ENCODE results near the gene PYM1. TPM values are rescaled to one million over a fixed set of nuclear protein-coding genes. Genes with fewer than 3 reads are reported as not detected.

Gene PYM1
- total and polyA plus RNA-seq, 7 donors, result 17.5 to 93.9 (median 31.7) TPM

DNA sequence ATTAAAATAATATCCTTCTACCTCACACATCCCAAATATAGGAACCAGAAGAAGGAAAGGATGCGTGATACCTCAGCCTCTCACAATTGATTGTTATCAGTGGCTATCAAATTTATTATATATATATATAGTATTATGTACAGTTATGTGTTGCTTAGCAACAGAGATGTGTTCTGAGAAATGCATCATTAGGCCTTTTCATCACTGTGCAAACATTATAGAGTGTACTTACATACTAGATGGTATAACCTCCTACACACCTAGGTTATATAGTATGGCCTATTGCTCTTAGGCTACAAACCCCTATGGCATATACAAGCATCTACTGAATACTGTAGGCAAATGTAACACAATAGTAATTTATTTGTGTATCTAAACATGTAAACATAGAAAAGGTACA lies 34.0 kb downstream of the PYM1 start:
- TF ChIP-seq POLR2A (IDR thresholded peaks at IDR 0.05), result no peak
- TF ChIP-seq POLR2AphosphoS5 (IDR thresholded peaks at IDR 0.05), result no peak
- no peak for TF ChIP-seq CTCF (IDR thresholded peaks at IDR 0.05)
- TF ChIP-seq EP300 (IDR thresholded peaks at IDR 0.05), result no peak
- Histone ChIP-seq H3K27me3 (no peaks in the 10 kb centered on the region), H3K36me3 (no peaks in the 10 kb centered on the region), H3K4me1 (no peaks in the 10 kb centered on the region), H3K27ac (no peak overlapping the region), H3K4me3 (no peak overlapping the region), H3K9me3 (no peaks in the 10 kb centered on the region)
- no peak for DNase-seq
- intact Hi-C loops (cut with DNase I), result no loop called here
- 95 to 98% methylated on average over 1 of the region's 1 CpG for WGBS, 2 donors

DNA sequence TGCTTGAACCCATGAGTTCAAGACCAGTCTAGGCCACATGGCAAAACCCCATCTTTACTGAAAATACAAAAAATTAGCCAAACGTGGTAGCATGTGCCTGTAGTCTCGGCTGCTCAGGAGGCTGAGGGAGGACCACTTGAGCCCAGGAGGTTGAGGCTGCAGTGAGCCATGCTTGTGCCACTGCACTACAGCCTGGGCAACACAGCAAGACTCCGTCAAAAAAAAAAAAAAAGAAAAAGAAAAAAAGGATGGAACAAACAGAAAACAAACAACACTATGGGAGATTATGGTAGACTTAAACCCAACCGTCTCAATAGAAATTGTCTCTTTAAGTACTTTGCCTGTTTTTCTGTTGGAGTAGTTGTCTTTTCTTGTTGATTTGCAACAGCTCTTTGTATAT lies 36.4 kb downstream of the PYM1 start:
- 94 to 97% methylated on average over 4 of the region's 4 CpGs for WGBS, 2 donors
- H3K27ac ChIP-seq, result no peak overlapping the region
- DNase-seq, result no peak
- H3K4me3 ChIP-seq, result no peak overlapping the region
- no peaks in the 10 kb centered on the region for H3K27me3 ChIP-seq
- no peaks in the 10 kb centered on the region for H3K4me1 ChIP-seq
- intact Hi-C loops (cut with DNase I), result no loop called here
- no peaks in the 10 kb centered on the region for H3K36me3 ChIP-seq
- TF ChIP-seq POLR2A (IDR thresholded peaks at IDR 0.05), result no peak
- TF ChIP-seq EP300 (IDR thresholded peaks at IDR 0.05), result no peak
- TF ChIP-seq POLR2AphosphoS5 (IDR thresholded peaks at IDR 0.05), result no peak
- TF ChIP-seq CTCF (IDR thresholded peaks at IDR 0.05), result no peak
- H3K9me3 ChIP-seq, result no peaks in the 10 kb centered on the region

GRCh38 chr12:55885113-55885512 lies 42.6 kb downstream of the PYM1 start:
- no peak for TF ChIP-seq POLR2AphosphoS5 (IDR thresholded peaks at IDR 0.05)
- DNase-seq, result no peak
- Histone ChIP-seq H3K9me3 (no peaks in the 10 kb centered on the region), H3K4me1 (no peaks in the 10 kb centered on the region), H3K27me3 (no peaks in the 10 kb centered on the region), H3K36me3 (no peaks in the 10 kb centered on the region), H3K4me3 (no peak overlapping the region), H3K27ac (no peak overlapping the region)
- 90 to 94% methylated on average over 1 of the region's 1 CpG for WGBS, 2 donors
- intact Hi-C loops (cut with DNase I), result no loop called here

DNA sequence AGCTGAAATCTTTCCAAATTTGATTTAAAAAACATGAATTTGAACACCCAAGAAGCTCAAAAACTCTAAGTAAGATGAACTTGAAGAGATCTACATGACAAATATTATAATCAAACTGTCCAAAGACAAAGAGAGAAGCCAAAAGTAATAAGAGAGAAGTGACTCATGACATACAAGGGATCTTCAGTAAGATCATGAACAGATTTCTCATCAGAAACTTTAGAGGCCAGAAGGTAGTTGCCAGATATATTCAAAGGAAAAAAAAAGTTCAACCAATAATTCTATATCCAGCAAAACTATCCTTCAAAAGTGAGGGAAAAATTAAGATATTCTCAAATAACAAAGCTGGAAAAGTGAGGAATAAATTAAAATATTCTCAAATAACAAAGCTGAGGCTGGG lies 49.9 kb downstream of the PYM1 start:
- Histone ChIP-seq H3K36me3 (no peaks in the 10 kb centered on the region), H3K4me3 (no peak overlapping the region), H3K27me3 (no peaks in the 10 kb centered on the region), H3K9me3 (peaks cover 0 to 7% (median 0%) of the 10 kb centered on the region in 4 donors), H3K27ac (no peak overlapping the region), H3K4me1 (no peaks in the 10 kb centered on the region)
- intact Hi-C loops (cut with DNase I), result no loop called here
- DNase-seq, result no peak
- TF ChIP-seq CTCF (IDR thresholded peaks at IDR 0.05) (no peak), POLR2A (IDR thresholded peaks at IDR 0.05) (no peak)

DNA sequence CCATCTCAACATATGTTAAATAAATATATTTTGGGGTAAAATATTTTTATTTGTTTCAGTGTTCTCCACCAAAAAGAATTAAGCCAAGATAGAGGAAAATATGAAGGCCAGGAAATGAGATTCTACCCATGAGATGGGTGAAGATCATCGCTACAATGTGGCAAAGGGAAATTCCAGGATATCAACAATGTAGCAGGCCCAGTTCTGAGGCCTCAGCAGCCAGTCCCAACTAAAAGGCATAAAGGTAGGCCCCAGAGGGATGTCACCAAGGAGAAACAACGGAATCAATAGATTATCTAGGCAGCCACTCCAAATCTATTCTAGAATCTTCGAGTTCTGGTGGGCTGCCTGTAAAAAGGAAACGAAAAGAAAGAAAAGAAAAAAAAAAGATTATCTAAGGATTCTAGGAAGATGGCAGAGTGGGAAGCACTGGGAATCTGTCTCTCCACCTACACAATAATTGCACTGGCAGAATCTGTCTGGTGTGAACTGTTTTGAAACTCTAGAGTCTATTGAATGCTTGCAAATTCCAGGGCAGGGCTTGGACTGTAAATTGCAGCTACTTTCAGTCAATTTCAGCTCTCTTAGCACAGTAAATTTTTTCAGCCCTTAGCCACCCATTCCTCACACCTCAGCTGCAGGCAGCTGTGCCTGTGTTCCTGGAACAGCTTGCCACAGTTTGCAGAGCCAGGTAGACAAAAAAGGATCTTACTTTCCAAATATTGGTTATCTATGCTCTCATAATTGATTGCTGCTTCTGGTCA lies 51.8 kb downstream of the PYM1 start:
- Histone ChIP-seq H3K4me1 (no peaks in the 10 kb centered on the region), H3K27me3 (no peaks in the 10 kb centered on the region), H3K27ac (no peak overlapping the region), H3K4me3 (no peak overlapping the region), H3K36me3 (no peaks in the 10 kb centered on the region), H3K9me3 (peaks cover 0 to 7% (median 0%) of the 10 kb centered on the region in 4 donors)
- intact Hi-C loops (cut with DNase I), result no loop called here
- WGBS, 2 donors, result 88 to 89% methylated on average over 4 of the region's 4 CpGs
- DNase-seq, result no peak
- TF ChIP-seq EP300 (IDR thresholded peaks at IDR 0.05) (no peak), POLR2A (IDR thresholded peaks at IDR 0.05) (no peak), POLR2AphosphoS5 (IDR thresholded peaks at IDR 0.05) (no peak), CTCF (IDR thresholded peaks at IDR 0.05) (no peak)

All from sigmoid colon (tissue), 7 donors.